Mucosa of stomach (tissue), 1 donor: ENCODE data around the gene SLC12A7.

Experiments used
- H3K27me3 ChIP-seq: one replicate; pipeline ENCODE4 v1.7.0; 2013; ENCODE audit warnings: mild to moderate bottlenecking, low read length; ENCODE audit not compliant: control insufficient read depth, insufficient read depth
- H3K36me3 ChIP-seq: one replicate; pipeline ENCODE4 v1.7.0; 2013; ENCODE audit warnings: low read length; ENCODE audit not compliant: control insufficient read depth, insufficient read depth
- H3K4me1 ChIP-seq: one replicate; pipeline ENCODE4 v1.7.0; 2013; ENCODE audit warnings: mild to moderate bottlenecking, low read length; ENCODE audit not compliant: control insufficient read depth, insufficient read depth
- H3K4me3 ChIP-seq: one replicate; pipeline ENCODE4 v1.7.0; 2013; ENCODE audit warnings: low read length
- H3K9ac ChIP-seq: one replicate; pipeline ENCODE4 v1.7.0; 2013; ENCODE audit warnings: mild to moderate bottlenecking, low read length, moderate library complexity
- H3K9me3 ChIP-seq: one replicate; pipeline ENCODE4 v1.7.0; 2013; ENCODE audit warnings: mild to moderate bottlenecking, low read length, moderate library complexity; ENCODE audit not compliant: control insufficient read depth
- donor health status: Pancreatic carcinoma.

Gene SLC12A7

DNA sequence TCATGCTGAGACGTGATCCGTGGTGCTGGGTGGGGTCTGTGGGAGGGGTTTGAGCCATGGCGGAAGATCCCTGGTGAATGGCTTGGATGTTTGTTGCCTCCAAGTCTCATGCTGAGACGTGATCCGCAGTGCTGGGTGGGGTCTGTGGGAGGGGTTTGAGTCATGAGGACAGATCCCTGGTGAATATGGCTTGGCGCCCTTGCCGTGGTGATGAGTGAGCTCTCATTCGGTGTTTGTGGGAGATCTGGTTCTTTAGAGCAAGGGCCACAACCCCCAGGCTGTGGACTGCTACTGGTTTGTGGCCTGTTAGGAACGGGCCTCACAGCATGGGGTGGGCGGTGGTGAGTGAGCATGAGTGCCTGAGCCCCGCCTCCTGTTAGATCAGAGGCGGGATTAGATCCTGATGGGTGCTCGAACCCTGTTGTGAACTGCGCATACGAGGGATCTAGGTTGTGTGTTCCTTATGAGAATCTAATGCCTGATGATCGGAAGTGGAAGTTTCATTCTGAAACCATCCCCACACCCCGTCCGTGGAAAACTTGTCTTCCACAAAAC, 72.1 kb downstream of the SLC12A7 start:
- Histone ChIP-seq H3K27me3 (no peaks in the 10 kb centered on the region), H3K9ac (no peak overlapping the region)

GRCh38 chr5:1039210-1039548, 72.7 kb downstream of the SLC12A7 start:
- H3K4me3 ChIP-seq: no peak overlapping the region
- H3K36me3 ChIP-seq: no peaks in the 10 kb centered on the region
- H3K4me1 ChIP-seq: no peaks in the 10 kb centered on the region
- H3K27me3 ChIP-seq: no peaks in the 10 kb centered on the region
- no peak overlapping the region for H3K9ac ChIP-seq
- H3K9me3 ChIP-seq: no peaks in the 10 kb centered on the region

More for the DNA sequence above, 72.1 kb downstream of the SLC12A7 start:
- Histone ChIP-seq H3K4me3 (no peak overlapping the region), H3K4me1 (no peaks in the 10 kb centered on the region), H3K36me3 (no peaks in the 10 kb centered on the region), H3K9me3 (no peaks in the 10 kb centered on the region)

DNA sequence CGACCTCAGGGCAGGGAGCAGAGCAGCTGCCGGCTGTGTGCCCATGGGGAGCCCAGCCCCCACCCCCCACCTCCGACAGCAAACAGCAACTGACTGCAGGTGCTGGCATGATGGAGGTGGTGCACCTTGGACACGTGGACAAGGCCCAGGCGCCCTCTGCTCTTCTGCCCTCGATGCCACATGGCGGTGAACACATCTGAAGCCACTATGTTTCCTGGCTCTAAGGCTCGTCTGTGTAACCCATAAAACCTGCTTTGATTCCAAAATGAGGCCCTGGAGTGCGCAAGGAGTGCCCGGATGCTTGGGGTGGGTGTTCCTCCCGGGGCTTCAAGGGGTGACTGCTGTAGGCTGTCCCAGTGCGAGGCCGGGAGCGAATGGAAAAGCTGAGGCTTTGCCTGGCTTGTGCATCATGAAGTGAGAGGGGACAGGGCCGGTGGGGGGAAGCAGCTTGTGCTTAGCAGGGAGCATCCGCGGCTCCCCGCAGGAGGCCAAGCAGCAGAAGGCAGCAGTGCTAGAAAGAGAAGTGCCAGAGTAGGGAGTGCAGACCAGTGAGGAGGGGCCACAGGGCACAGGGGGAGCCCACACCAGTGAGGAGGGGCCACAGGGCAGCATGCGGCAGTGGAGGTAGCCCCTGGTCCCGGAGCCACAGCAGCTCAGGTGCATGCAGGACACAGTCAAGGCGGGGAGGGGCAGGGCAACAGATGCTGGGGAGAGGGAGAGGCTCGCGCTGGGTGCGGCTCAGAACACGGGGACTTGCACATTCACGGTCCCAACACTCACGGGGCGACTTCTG, 73.2 kb downstream of the SLC12A7 start:
- Histone ChIP-seq H3K36me3 (no peaks in the 10 kb centered on the region), H3K9me3 (no peaks in the 10 kb centered on the region), H3K4me3 (no peak overlapping the region), H3K4me1 (no peaks in the 10 kb centered on the region), H3K9ac (no peak overlapping the region), H3K27me3 (no peaks in the 10 kb centered on the region)

GRCh38 chr5:1037671-1038416, 74.0 kb downstream of the SLC12A7 start:
- no peaks in the 10 kb centered on the region for H3K9me3 ChIP-seq
- H3K4me3 ChIP-seq: no peak overlapping the region
- no peaks in the 10 kb centered on the region for H3K4me1 ChIP-seq
- H3K9ac ChIP-seq: no peak overlapping the region
- no peaks in the 10 kb centered on the region for H3K36me3 ChIP-seq
- no peaks in the 10 kb centered on the region for H3K27me3 ChIP-seq

DNA sequence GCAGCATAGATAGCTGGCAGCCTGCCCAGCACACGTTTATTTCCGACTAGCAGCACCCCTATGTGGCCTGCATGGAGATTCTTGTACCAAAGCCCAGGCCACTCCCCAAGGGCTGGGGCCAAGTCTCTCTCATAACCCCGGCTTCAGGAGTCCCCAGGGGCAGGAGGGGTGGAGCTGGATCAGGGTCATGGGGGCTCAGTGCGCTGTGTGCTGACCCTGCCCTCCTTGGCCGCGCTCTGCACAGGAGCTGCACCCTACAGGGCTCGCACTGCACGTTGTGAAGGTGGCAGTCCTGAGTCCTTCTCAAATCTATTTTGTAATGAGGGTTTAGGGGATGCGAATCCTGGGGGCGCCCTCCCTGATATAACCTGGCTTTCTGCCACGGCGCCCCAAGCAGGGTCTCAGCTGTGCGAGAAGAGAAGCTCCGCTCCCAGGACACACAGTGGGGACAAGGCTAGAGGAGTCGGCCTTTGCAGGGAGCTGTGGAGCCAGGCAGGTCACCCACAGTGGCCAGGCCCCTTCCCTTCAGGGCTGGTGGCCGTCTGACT, 74.7 kb downstream of the SLC12A7 start:
- Histone ChIP-seq H3K9ac (no peak overlapping the region), H3K36me3 (no peaks in the 10 kb centered on the region), H3K27me3 (no peaks in the 10 kb centered on the region), H3K4me1 (no peaks in the 10 kb centered on the region), H3K9me3 (no peaks in the 10 kb centered on the region), H3K4me3 (no peak overlapping the region)

DNA sequence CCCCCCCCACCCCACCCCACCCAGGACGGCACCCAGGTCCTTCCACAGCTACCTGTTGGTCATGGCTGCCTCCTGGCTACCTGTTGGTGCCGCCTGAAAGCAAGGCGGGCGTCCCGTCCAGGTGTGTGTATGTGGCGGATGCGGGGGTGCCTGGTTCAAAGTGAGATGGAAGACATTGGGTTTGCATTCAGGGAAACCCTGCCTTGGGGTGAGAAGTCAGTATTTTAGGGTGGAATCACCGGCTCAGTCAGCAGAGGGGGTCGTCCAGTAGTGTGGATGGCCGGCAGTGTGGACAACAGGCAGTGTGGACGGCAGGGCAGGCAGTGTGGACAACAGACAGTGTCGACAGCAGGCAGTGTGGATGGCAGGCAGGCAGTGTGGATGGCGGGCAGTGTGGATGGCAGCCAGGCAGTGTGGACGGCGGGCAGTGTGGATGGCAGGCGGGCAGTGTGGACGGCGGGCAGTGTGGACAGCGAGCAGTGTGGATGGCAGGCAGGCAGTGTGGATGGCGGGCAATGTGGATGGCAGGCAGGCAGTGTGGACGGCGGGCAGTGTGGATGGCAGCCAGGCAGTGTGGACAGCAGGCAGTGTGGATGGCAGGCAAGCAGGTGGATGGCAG, 75.2 kb downstream of the SLC12A7 start:
- H3K9me3 ChIP-seq: no peaks in the 10 kb centered on the region
- H3K4me3 ChIP-seq: no peak overlapping the region
- H3K9ac ChIP-seq: no peak overlapping the region
- no peaks in the 10 kb centered on the region for H3K27me3 ChIP-seq
- H3K4me1 ChIP-seq: no peaks in the 10 kb centered on the region
- no peaks in the 10 kb centered on the region for H3K36me3 ChIP-seq

GRCh38 chr5:1035421-1036405, 76.2 kb downstream of the SLC12A7 start:
- Histone ChIP-seq H3K4me3 (no peak overlapping the region), H3K9ac (no peak overlapping the region), H3K4me1 (no peaks in the 10 kb centered on the region), H3K9me3 (no peaks in the 10 kb centered on the region), H3K27me3 (no peaks in the 10 kb centered on the region), H3K36me3 (no peaks in the 10 kb centered on the region)

- no peaks in the 10 kb centered on the region for H3K4me1 ChIP-seq
- H3K27me3 ChIP-seq: no peaks in the 10 kb centered on the region
- H3K9ac ChIP-seq: no peak overlapping the region
- no peak overlapping the region for H3K4me3 ChIP-seq
- no peaks in the 10 kb centered on the region for H3K36me3 ChIP-seq
- H3K9me3 ChIP-seq: no peaks in the 10 kb centered on the region
Observed at GRCh38 chr5:1034986-1035385, 76.9 kb downstream of the SLC12A7 start.

DNA sequence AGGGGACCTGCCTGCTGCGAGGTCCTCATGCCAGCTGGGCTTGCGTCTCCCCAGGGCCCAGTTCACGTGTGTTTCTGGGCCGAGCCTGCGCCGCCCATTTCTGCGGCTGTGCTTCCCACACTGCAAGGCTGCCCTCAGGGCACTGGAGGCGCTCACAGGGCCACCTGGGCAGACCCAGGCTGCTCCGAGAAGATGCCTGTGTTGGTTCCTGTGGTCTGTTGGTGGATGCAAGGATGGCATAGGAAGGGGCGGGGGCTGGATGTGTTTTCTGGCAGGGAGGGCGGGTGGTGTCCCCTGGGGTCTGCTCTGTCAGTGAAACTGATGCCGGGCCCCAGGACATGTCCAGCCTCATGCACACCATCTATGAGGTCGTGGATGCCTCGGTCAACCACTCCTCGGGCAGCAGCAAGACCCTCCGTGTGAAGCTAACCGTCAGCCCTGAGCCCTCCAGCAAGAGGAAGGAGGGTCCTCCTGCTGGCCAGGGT, 77.4 kb downstream of the SLC12A7 start:
- Histone ChIP-seq H3K27me3 (no peaks in the 10 kb centered on the region), H3K36me3 (no peaks in the 10 kb centered on the region), H3K9ac (no peak overlapping the region), H3K4me3 (no peak overlapping the region), H3K9me3 (no peaks in the 10 kb centered on the region), H3K4me1 (no peaks in the 10 kb centered on the region)

GRCh38 chr5:1033606-1034420, 78.0 kb downstream of the SLC12A7 start:
- H3K9me3 ChIP-seq: no peaks in the 10 kb centered on the region
- H3K4me1 ChIP-seq: no peaks in the 10 kb centered on the region
- no peak overlapping the region for H3K9ac ChIP-seq
- H3K27me3 ChIP-seq: no peaks in the 10 kb centered on the region
- no peaks in the 10 kb centered on the region for H3K36me3 ChIP-seq
- no peak overlapping the region for H3K4me3 ChIP-seq
